Measurements from ENCODE around the gene MFAP1.

MFAP1 gene

DNA sequence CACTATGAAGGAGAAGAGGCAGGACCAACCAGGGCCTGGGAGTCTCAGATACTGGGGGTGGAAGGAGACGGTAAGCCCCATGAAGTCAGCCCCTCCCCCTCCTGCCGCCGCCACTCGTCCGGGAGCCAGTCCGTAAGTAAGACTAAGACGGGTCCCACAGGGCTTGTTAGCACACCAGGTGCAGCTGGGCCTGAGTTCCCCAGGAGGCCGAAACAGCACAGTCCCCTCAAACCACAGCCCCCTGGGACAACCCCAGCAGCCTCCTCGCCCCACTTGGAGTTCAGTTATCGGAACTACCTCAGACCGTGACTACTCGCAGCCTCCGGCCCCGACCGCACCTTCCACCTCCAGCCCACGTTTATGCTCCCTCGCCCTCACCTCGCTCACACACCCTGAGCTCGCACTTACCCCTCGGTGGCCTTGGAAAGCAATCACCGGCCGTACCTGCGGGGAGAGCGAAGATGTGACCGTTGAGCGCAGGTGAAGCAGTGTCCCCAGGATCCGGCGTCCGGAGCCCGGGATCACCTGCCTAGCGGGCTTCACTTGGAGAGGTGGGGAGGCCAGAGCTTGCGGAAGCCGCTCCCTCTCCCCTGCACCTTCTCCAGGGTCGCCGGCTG lies 48.3 kb downstream of the MFAP1 start:
- DNase-seq: no peak

DNA sequence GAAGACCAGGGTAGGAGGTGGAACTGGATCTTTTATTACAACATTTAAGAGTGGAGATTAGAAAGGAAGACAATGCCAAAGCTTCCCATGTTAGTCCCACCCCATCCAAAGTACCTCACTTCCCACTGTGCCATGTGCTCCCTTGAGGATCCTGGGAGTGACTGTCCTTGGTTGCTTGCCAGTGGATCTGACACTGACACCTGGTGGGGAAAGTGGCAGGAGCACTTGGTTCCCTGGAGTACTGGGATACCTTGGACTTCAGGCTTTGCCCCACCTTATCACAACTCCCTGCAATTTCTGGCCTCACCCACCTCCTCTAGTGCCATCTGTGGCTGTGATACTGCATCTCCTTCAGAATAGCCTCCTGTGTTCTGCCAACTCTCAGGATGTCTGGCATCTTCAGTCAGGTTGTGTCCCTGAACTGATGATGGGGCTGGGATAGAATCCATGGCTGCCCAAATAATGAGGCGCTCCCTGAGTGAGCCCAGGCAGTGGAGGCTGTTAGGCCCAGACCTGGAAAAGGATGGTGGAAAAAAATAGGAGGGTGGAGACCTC lies 49.0 kb downstream of the MFAP1 start:
- peak; percentile 48 for DNase-seq

DNA sequence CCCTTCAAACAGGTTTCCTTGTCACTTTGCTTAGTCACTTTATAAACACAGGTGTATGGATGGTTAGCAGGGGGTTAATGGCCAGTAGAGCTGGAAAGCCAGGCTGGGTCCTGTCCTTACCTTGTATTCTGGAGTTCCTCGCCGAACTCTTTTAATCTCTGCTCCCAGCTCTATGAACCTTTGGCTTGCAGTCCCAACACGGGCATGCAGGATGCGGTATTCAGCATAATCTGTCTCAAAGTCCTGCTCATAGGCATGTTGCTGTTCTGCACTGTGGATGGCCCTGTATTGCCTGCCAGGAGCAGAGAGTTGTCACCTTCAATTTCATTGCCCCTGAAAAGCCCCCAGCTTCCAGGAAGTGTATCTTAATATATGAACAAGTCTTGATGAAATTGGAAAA lies 50.4 kb downstream of the MFAP1 start:
- no peak for DNase-seq

DNA sequence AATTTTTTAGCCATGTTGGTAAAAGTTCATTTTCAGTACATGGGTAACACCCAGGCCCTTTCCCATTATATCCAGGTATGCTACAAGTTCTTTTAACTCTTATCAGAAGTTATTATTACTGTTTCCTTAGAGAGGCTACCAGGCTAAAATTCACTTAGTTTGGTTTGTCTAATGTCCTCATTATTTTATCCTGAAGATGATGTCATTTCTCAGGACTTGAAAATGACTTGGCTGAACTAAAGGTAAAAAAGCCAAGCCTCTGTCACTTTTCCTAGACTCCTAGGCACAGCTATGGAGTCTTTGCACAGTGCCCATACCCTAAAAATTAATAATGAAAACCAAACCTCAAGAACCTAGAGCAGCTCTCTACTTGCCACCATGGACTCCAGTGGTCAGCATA lies 51.9 kb downstream of the MFAP1 start:
- DNase-seq: no peak

DNA sequence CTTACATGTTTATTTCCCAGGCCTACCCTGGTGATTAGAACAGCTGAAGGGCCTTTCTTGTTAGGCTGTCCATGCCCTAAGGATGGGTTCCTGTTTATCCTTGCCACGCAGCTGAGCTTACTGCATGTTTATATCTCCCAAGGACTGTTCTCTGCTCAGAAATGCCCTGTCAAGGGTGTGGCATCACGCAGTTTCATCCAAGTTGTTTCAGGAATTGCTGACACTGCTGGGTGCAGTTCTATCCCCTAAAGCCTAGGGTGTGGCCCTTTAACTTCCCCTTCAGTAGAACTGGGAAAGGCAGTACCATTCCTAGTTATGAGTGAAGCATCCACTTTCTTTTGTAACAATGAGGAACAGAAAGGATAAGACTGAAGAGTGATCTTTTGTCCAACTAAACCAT lies 52.7 kb downstream of the MFAP1 start:
- no peak for DNase-seq

DNA sequence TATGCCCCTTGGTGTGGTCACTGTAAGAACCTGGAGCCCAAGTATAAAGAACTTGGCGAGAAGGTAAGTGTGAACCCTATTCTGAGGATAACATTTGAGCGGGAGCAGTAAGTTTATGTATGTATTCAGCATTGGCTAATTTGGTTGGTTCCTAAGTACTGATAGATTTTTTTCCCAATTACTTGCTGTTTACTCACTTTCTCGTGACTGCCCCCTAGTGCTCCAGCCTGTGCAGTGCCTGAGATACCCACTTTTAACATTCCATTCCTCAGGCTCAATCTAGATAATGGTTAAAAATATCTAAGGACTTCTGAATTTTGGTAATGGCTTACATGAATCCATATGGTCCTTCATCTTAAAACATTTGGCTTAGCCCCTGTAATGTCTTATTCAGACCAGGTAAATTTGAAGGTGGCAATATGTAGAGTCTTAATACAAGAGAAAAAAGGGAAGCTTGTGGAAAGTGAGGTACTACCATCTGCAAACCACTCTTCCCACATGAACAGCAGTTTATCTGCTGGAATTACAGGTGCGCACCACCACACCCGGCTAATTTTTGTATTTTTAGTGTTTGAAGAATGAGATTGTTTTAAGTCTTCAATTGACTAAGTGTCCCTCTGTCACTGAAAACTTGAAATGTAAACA lies 54.8 kb downstream of the MFAP1 start:
- DNase-seq: peak; percentile 85

DNA sequence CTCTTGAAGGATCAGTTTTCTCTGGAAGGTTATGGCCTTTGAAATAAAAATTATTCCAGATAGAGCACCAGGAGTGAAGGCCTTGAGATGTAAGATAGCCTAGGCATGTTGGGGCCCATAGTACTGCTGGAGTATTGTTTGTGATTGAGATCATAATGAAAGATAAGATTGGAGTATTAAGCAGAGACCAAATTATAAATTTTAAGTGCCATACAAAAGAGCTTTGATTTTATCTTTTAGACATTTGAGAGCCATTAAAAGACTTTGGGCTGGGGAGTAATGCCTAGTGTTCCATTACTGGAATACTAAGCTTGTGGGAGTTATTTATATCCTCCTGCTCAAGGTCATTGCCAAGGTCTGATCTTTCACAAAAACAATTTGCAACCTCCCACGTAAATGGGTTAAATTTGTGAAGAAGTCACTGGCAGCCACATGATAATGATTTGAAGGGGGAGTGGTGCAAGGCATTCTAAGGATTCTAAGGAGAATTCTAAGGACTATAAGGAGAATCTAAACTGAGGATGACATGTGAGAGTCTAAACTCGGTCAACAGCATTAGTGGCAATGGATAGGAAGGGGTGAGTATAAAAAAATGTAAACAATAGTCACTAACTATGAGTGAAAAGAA lies 60.6 kb downstream of the MFAP1 start:
- no peak for DNase-seq

DNA sequence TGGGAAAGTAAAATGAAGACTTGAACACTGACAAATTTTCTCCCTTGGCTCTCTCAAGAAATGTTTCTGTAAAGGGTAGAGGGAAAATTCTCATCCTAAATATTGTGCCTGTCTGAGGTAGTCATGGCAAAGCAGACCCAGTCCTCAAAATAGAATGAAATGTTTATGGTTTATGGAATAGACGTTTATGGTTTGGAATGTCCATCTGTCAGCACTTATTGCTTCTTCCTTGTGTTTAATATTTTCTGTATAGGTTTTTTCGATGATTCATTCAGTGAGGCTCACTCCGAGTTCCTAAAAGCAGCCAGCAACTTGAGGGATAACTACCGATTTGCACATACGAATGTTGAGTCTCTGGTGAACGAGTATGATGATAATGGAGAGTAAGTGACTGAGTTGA lies 61.7 kb downstream of the MFAP1 start:
- no peak for DNase-seq

All from hematopoietic multipotent progenitor cell treated with erythropoietin and hydrocortisone succinate and interleukin-3 and kit ligand, for 6 days (in vitro differentiated cells).